Measurements from ENCODE around the gene REX1BD.

GRCh38 chr19:18566953-18567352, 21.6 kb upstream of the REX1BD start:
- TF ChIP-seq, protein P1, sequence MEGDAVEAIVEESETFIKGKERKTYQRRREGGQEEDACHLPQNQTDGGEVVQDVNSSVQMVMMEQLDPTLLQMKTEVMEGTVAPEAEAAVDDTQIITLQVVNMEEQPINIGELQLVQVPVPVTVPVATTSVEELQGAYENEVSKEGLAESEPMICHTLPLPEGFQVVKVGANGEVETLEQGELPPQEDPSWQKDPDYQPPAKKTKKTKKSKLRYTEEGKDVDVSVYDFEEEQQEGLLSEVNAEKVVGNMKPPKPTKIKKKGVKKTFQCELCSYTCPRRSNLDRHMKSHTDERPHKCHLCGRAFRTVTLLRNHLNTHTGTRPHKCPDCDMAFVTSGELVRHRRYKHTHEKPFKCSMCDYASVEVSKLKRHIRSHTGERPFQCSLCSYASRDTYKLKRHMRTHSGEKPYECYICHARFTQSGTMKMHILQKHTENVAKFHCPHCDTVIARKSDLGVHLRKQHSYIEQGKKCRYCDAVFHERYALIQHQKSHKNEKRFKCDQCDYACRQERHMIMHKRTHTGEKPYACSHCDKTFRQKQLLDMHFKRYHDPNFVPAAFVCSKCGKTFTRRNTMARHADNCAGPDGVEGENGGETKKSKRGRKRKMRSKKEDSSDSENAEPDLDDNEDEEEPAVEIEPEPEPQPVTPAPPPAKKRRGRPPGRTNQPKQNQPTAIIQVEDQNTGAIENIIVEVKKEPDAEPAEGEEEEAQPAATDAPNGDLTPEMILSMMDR (IDR thresholded peaks at IDR 0.05 in 2 of 3, conservative IDR thresholded peaks at IDR 0.05 in 1 of 3; ENCODE audit: borderline replicate concordance in 1 of 3, insufficient read depth in 1 of 3, low read depth in 2 of 3, low read length in 2 of 3), result no peak
- TF ChIP-seq EZH2 (IDR thresholded peaks at IDR 0.05) (no peak), SIN3A (IDR thresholded peaks at IDR 0.05; ENCODE audit: low read depth) (no peak), CEBPB (IDR thresholded peaks at IDR 0.05; ENCODE audit: low read depth) (no peak), REST (IDR thresholded peaks at IDR 0.05; ENCODE audit: low read depth) (no peak), MAX (IDR thresholded peaks at IDR 0.05) (no peak)

Data from HCT116 (cell line).